HCT116 (cell line): ENCODE data around the gene WDR45B. TPM values are rescaled to one million over a fixed set of nuclear protein-coding genes. Genes with fewer than 3 reads are reported as not detected.

Experiments used
- ATAC-seq: fragments of 200-7000 bp; cut with Tn5 transposase; 2 replicates; pipeline ENCODE4 v1.9.1; 2020; ENCODE audit warnings: mild to moderate bottlenecking, moderate library complexity
- BruUV-seq: library from RNA; stranded (reverse); fragments of 400-500 nt; replicated peaks from 2 replicates; lab custom pipeline; 2021; lab: Mats Ljungman, UMichigan
- CTCF ChIA-PET: fragments of 300-600 bp; sonication (Branson Sonifier 250); formaldehyde crosslinking; loops from one replicate; lab custom pipeline; 2021; ENCODE audit warnings: antibody characterized with exemption; lab: Charles Lee
- POLR2A ChIA-PET: fragments of 300-600, 350-600 bp; sonication (Branson Sonifier 250); formaldehyde crosslinking; loops from one replicate; lab custom pipeline; 2021; ENCODE audit warnings: antibody characterized with exemption; lab: Charles Lee
- RAD21 ChIA-PET, 2 experiments: fragments of 300-600 bp; sonication (Branson Sonifier 250); formaldehyde crosslinking; loops; one replicate each; lab custom pipeline; 2023; ENCODE audit warnings: low total read pairs in 2 of 2; ENCODE audit not compliant: uncharacterized antibody in 2 of 2, unreplicated experiment in 2 of 2, low non-redundant PET in 1 of 2; lab: Charles Lee
- DNase-seq: peaks from one replicate; pipeline ENCODE4 v3.0.0-alpha.2; 2010; ENCODE audit warnings: low read depth, low spot score
- H2AFZ ChIP-seq: fragments of 200-600 bp; shearing (Covaris generic), sonication (generic); 2 replicates; pipeline ENCODE4 v1.6.1; 2017; ENCODE audit warnings: low read depth, mixed run types, mixed read lengths, antibody characterized with exemption, low read length; ENCODE audit not compliant: poor library complexity, severe bottlenecking
- H3K27ac ChIP-seq: 2 replicates; pipeline ENCODE4 v1.5.1; 2012; ENCODE audit warnings: low read depth, low read length
- H3K27me3 ChIP-seq: fragments of 200-600 bp; sonication (generic); 2 replicates; pipeline ENCODE4 v1.6.1; 2016; ENCODE audit warnings: mixed run types, low read length, mixed read lengths; ENCODE audit not compliant: insufficient read depth
- H3K36me3 ChIP-seq, 2 experiments: fragments of 200-500 bp in 1 of 2; fragments of 200-600 bp in 1 of 2; sonication (Bioruptor generic) in 1 of 2; sonication (generic) in 1 of 2; 2 replicates each; pipeline versions ENCODE4 v1.5.1 to v1.6.1; 2014 to 2016; ENCODE audit warnings: low read length in 2 of 2, inconsistent platforms in 1 of 2, mixed read lengths in 1 of 2, mixed run types in 1 of 2; ENCODE audit not compliant: insufficient read depth in 2 of 2, control insufficient read depth in 1 of 2
- H3K4me1 ChIP-seq, 2 experiments: fragments of 200-600 bp in 1 of 2; sonication (generic) in 1 of 2; 2 replicates each; pipeline versions ENCODE4 v1.5.1 to v1.6.1; 2012 to 2017; ENCODE audit warnings: low read length in 2 of 2, inconsistent platforms in 1 of 2, mild to moderate bottlenecking in 1 of 2, mixed read lengths in 1 of 2, mixed run types in 1 of 2, moderate library complexity in 1 of 2; ENCODE audit not compliant: insufficient read depth in 2 of 2, control insufficient read depth in 1 of 2
- H3K4me2 ChIP-seq: fragments of 200-600 bp; sonication (generic); 2 replicates; pipeline ENCODE4 v1.6.1; 2017; ENCODE audit warnings: mixed run types, low read length, mixed read lengths
- H3K4me3 ChIP-seq, 2 experiments: fragments of 200-600 bp in 1 of 2; sonication (generic) in 1 of 2; replicated peaks in 1 of 2; 2 replicates each; pipeline ENCODE4 v1.5.1; 2011 to 2016; ENCODE audit warnings: low read length in 2 of 2, control low read depth in 1 of 2, low read depth in 1 of 2, mild to moderate bottlenecking in 1 of 2, mixed read lengths in 1 of 2, mixed run types in 1 of 2
- H3K79me2 ChIP-seq: fragments of 200-600 bp; sonication (generic); 2 replicates; pipeline ENCODE4 v1.6.1; 2017; ENCODE audit warnings: mild to moderate bottlenecking, mixed run types, low read length, moderate library complexity, mixed read lengths; ENCODE audit not compliant: insufficient read depth
- H3K9ac ChIP-seq: fragments of 200-600 bp; sonication (generic); 2 replicates; pipeline ENCODE4 v1.6.1; 2016; ENCODE audit warnings: low read length, mixed read lengths
- H3K9me2 ChIP-seq: fragments of 200-600 bp; sonication (generic), shearing (Covaris generic); 2 replicates; pipeline ENCODE4 v1.6.1; 2017; ENCODE audit warnings: mixed run types, mild to moderate bottlenecking, moderate library complexity; ENCODE audit not compliant: insufficient read depth
- H3K9me3 ChIP-seq, 2 experiments: fragments of 200-500 bp in 1 of 2; fragments of 200-600 bp in 1 of 2; sonication (Bioruptor generic) in 1 of 2; sonication (generic) in 1 of 2; 2 replicates each; pipeline ENCODE4 v1.6.1; 2014 to 2017; ENCODE audit warnings: low read length in 2 of 2, mixed read lengths in 2 of 2, inconsistent platforms in 1 of 2, low read depth in 1 of 2, mild to moderate bottlenecking in 1 of 2, mixed run types in 1 of 2, moderate library complexity in 1 of 2; ENCODE audit not compliant: control insufficient read depth in 1 of 2, insufficient read depth in 1 of 2
- H4K20me1 ChIP-seq: fragments of 200-600 bp; sonication (generic), shearing (Covaris generic); 2 replicates; pipeline ENCODE4 v1.6.1; 2017; ENCODE audit warnings: mixed run types, mild to moderate bottlenecking, moderate library complexity; ENCODE audit not compliant: insufficient read depth
- ATF3 ChIP-seq: IDR thresholded peaks from 2 replicates; pipeline ENCODE4 v1.6.1; 2012
- CBX3 ChIP-seq: IDR thresholded peaks from 2 replicates; pipeline ENCODE4 v1.6.1; 2012; ENCODE audit warnings: low read depth
- CEBPB ChIP-seq: IDR thresholded peaks from 2 replicates; pipeline ENCODE4 v1.6.1; 2012; ENCODE audit warnings: low read depth
- CTCF ChIP-seq, 3 experiments: fragments of 200-600 bp in 1 of 3; sonication (generic) in 1 of 3; IDR thresholded peaks in 2 of 3; conservative IDR thresholded peaks in 1 of 3; 2 replicates each; pipeline ENCODE4 v1.5.1; 2012 to 2017; ENCODE audit warnings: low read depth in 2 of 3, low read length in 2 of 3, antibody characterized with exemption in 1 of 3, borderline replicate concordance in 1 of 3, control low read depth in 1 of 3, mild to moderate bottlenecking in 1 of 3, mixed read lengths in 1 of 3, mixed run types in 1 of 3, moderate library complexity in 1 of 3; ENCODE audit not compliant: insufficient read depth in 1 of 3
- EGR1 ChIP-seq: IDR thresholded peaks from 2 replicates; pipeline ENCODE4 v1.6.1; 2012; ENCODE audit warnings: low read depth
- ELF1 ChIP-seq: IDR thresholded peaks from 2 replicates; pipeline ENCODE4 v1.6.1; 2012; ENCODE audit warnings: low read depth, borderline replicate concordance
- EZH2 ChIP-seq: fragments of 200-600 bp; sonication (generic); IDR thresholded peaks from 2 replicates; pipeline ENCODE4 v1.6.1; 2017; ENCODE audit warnings: antibody characterized with exemption, mixed run types
- JUND ChIP-seq: IDR thresholded peaks from 2 replicates; pipeline ENCODE4 v1.6.1; 2012
- MAX ChIP-seq: IDR thresholded peaks from 2 replicates; pipeline ENCODE4 v1.6.1; 2012
- POLR2A ChIP-seq: IDR thresholded peaks from 2 replicates; pipeline ENCODE4 v1.7.0; 2011; ENCODE audit warnings: borderline replicate concordance; ENCODE audit not compliant: insufficient read depth, insufficient read length; ENCODE audit errors: extremely low read depth
- POLR2AphosphoS5 ChIP-seq: IDR thresholded peaks from 2 replicates; pipeline ENCODE4 v1.6.1; 2011; ENCODE audit warnings: mild to moderate bottlenecking, low read depth, low read length, moderate library complexity
- RAD21 ChIP-seq: IDR thresholded peaks from 2 replicates; pipeline ENCODE4 v1.6.1; 2012; ENCODE audit warnings: low read depth, mild to moderate bottlenecking
- SP1 ChIP-seq: IDR thresholded peaks from 2 replicates; pipeline ENCODE4 v1.6.1; 2012; ENCODE audit warnings: low read depth
- SRF ChIP-seq: IDR thresholded peaks from 2 replicates; pipeline ENCODE4 v1.6.1; 2012; ENCODE audit warnings: low read depth
- TCF7L2 ChIP-seq: IDR thresholded peaks from 2 replicates; pipeline ENCODE4 v1.7.0; 2011; ENCODE audit warnings: borderline replicate concordance, inconsistent platforms; ENCODE audit not compliant: insufficient read depth, insufficient read length; ENCODE audit errors: extremely low read depth
- YY1 ChIP-seq: IDR thresholded peaks from 2 replicates; pipeline ENCODE4 v1.6.1; 2011; ENCODE audit warnings: low read length, low read depth, moderate library complexity, mild to moderate bottlenecking; ENCODE audit not compliant: insufficient replicate concordance; ENCODE audit errors: extremely low read depth
- ZNF274 ChIP-seq: fragments of 200-500 bp; sonication (Bioruptor generic); IDR thresholded peaks from 2 replicates; pipeline ENCODE4 v1.6.1; 2014; ENCODE audit warnings: mild to moderate bottlenecking, low read depth, low read length, inconsistent platforms
- intact Hi-C: fragments of 100-400 bp; cut with micrococcal nuclease; formaldehyde crosslinking; loops from 2 replicates; pipeline ENCODE4 v1.10.0; 2022
- total RNA-seq: library from RNA; stranded (reverse); gene quantifications from one replicate; pipeline ENCODE4 v1.2.1, GENCODE V29; 2021; ENCODE audit not compliant: unreplicated experiment

The WDR45B gene
- total RNA-seq, 1 experiment from 2014 or later = 117 TPM

- Histone ChIP-seq H3K9me3 (no peaks in the 10 kb centered on the region), H3K4me3 (no peak overlapping the region), H3K36me3 (peaks cover 37 to 38% of the 10 kb centered on the region in 2 experiments), H4K20me1 (peaks cover 11% of the 10 kb centered on the region; the same call in 1 of the 2 replicates), H3K9me2 (no peaks in the 10 kb centered on the region), H2AFZ (no peak overlapping the region)
- ATAC-seq = no peak
- TF ChIP-seq CTCF (IDR thresholded peaks at IDR 0.05 in 2 of 3, conservative IDR thresholded peaks at IDR 0.05 in 1 of 3; ENCODE audit: borderline replicate concordance in 1 of 3, insufficient read depth in 1 of 3, low read depth in 2 of 3, low read length in 2 of 3) (no peak), YY1 (no peak), TCF7L2 (no peak), JUND (no peak), ZNF274 (no peak), CBX3 (no peak), POLR2A (no peak), ELF1 (no peak), SP1 (no peak), RAD21 (no peak), POLR2AphosphoS5 (no peak), ATF3 (no peak), CEBPB (no peak), SRF (no peak), EGR1 (no peak), EZH2 (no peak), MAX (no peak)
- TF ChIP-seq, all 23 proteins: peak for 0
- Histone ChIP-seq H3K79me2 (peaks cover 37% of the 10 kb centered on the region), H3K9ac (no peak overlapping the region), H3K4me2 (no peak overlapping the region), H3K27ac (no peak overlapping the region; the same call in 1 of the 2 replicates), H3K27me3 (no peaks in the 10 kb centered on the region), H3K4me1 (peaks cover 5 to 39% of the 10 kb centered on the region in 2 experiments)
- ChIA-PET CTCF (no interaction called here), POLR2A (no interaction called here), RAD21 (no interaction called here)
- DNase-seq = no peak
- BruUV-seq = no TSS peak
- intact Hi-C loops = no loop called here
Measured at GRCh38 chr17:82588266-82589175, 59.7 kb downstream of the WDR45B start.
